ENCODE data around the gene ABCB9. TPM values are rescaled to one million over a fixed set of nuclear protein-coding genes. Genes with fewer than 3 reads are reported as not detected.

ABCB9 gene
- total RNA-seq, 1 experiment from 2014 or later = 6.3 TPM

GRCh38 chr12:123005081-123005626 lies 38.9 kb upstream of the ABCB9 start:
- H3K27ac Mint-ChIP-seq = no peak overlapping the region
- ChIA-PET CTCF (no interaction called here), POLR2A (no interaction called here)
- H3K4me3 Mint-ChIP-seq = no peak overlapping the region
- H3K27me3 Mint-ChIP-seq (ENCODE audit: low read depth) = no peaks in the 10 kb centered on the region
- TF ChIP-seq USF2 (CRISPR knock-in tag; IDR thresholded peaks at IDR 0.05) (no peak), JAZF1 (CRISPR knock-in tag; IDR thresholded peaks at IDR 0.05) (no peak), ZBTB21 (CRISPR knock-in tag; IDR thresholded peaks at IDR 0.05; ENCODE audit: borderline replicate concordance) (no peak), ATF1 (CRISPR knock-in tag; IDR thresholded peaks at IDR 0.05) (no peak), HMGXB4 (CRISPR knock-in tag; IDR thresholded peaks at IDR 0.05) (no peak), NR1H2 (CRISPR knock-in tag; IDR thresholded peaks at IDR 0.05) (no peak), CDX4 (CRISPR knock-in tag; IDR thresholded peaks at IDR 0.05; ENCODE audit: borderline replicate concordance) (no peak)
- H3K4me1 Mint-ChIP-seq = no peaks in the 10 kb centered on the region
- ATAC-seq (no peak), DNase-seq (ENCODE audit: low spot score) (no peak)
- H3K36me3 Mint-ChIP-seq = no peaks in the 10 kb centered on the region
- no peaks in the 10 kb centered on the region for H3K9me3 Mint-ChIP-seq

GRCh38 chr12:123004287-123004686 lies 38.0 kb upstream of the ABCB9 start:
- TF ChIP-seq ZNF423 (CRISPR knock-in tag; IDR thresholded peaks at IDR 0.05) (no peak), EMX1 (CRISPR knock-in tag; IDR thresholded peaks at IDR 0.05) (no peak), RORB (CRISPR knock-in tag; IDR thresholded peaks at IDR 0.05) (no peak), ZNF512 (CRISPR knock-in tag; IDR thresholded peaks at IDR 0.05; ENCODE audit: borderline replicate concordance) (no peak), MLX (CRISPR knock-in tag; IDR thresholded peaks at IDR 0.05) (no peak), ZNF396 (CRISPR knock-in tag; IDR thresholded peaks at IDR 0.05; ENCODE audit: borderline replicate concordance) (no peak), ZSCAN18 (CRISPR knock-in tag; IDR thresholded peaks at IDR 0.05) (no peak), KAT7 (CRISPR knock-in tag; IDR thresholded peaks at IDR 0.05; ENCODE audit: borderline replicate concordance) (no peak), STAT6 (CRISPR knock-in tag; conservative IDR thresholded peaks at IDR 0.05; ENCODE audit: low read depth) (no peak), ZNF532 (CRISPR knock-in tag; IDR thresholded peaks at IDR 0.05; ENCODE audit: borderline replicate concordance) (no peak), ZNF121 (CRISPR knock-in tag; IDR thresholded peaks at IDR 0.05) (no peak), HMGA2 (CRISPR knock-in tag; IDR thresholded peaks at IDR 0.05) (no peak)
- CTCF ChIA-PET = no interaction called here
- POLR2A ChIA-PET = no interaction called here

More at GRCh38 chr12:123004287-123004686, 38.0 kb upstream of the ABCB9 start:
- no peaks in the 10 kb centered on the region for H3K36me3 Mint-ChIP-seq
- H3K9me3 Mint-ChIP-seq = no peaks in the 10 kb centered on the region
- no peaks in the 10 kb centered on the region for H3K4me1 Mint-ChIP-seq
- DNase-seq (ENCODE audit: low spot score) (no peak), ATAC-seq (no peak)
- H3K27ac Mint-ChIP-seq = no peak overlapping the region
- H3K4me3 Mint-ChIP-seq = no peak overlapping the region
- H3K27me3 Mint-ChIP-seq (ENCODE audit: low read depth) = no peaks in the 10 kb centered on the region
